ENCODE measurements around the gene RPIA.

- TF ChIP-seq CTCF (IDR thresholded peaks at IDR 0.05), result no peak
- TF ChIP-seq EZH2 (IDR thresholded peaks at IDR 0.05), result no peak
Observed at GRCh38 chr2:88656690-88657089, 34.8 kb upstream of the RPIA start.
